ENCODE measurements around the gene AKT2. TPM values are rescaled to one million over a fixed set of nuclear protein-coding genes. Genes with fewer than 3 reads are reported as not detected.

AKT2 gene
- total and polyA plus RNA-seq, 2 experiments from 2014 or later, result 60.1 to 193 TPM

DNA sequence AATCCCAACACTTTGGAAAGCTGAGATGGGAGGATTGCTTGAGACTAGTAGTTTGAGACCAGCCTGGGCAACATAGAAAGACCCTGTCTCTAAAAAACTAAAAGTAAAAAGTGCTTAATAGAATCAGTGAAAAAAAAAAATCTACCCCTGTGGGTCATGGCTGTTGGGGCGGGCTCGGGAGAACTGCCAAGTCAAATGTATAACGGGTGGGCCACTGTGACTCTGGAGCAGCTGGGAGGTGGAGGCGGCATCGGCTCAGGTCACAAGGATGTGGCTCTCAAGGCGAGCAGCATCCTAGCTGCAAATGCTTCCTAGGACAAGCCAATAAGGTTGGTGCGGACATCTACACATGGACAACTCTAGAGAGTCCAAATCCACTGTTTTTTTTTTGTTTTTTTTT lies 32.2 kb upstream of the AKT2 start:
- Histone ChIP-seq H3K4me1 (ENCODE audit: low read depth) (no peaks in the 10 kb centered on the region), H3K27me3 (no peaks in the 10 kb centered on the region), H3K4me3 (no peak overlapping the region), H3K27ac (no peak overlapping the region), H3K36me3 (peaks cover 3% of the 10 kb centered on the region), H3K9me3 (ENCODE audit: low read depth) (no peaks in the 10 kb centered on the region)
- DNase-seq (ENCODE audit: low read depth in 1 of 2, low spot score in 1 of 2), result no peak
- TF ChIP-seq, protein P1, sequence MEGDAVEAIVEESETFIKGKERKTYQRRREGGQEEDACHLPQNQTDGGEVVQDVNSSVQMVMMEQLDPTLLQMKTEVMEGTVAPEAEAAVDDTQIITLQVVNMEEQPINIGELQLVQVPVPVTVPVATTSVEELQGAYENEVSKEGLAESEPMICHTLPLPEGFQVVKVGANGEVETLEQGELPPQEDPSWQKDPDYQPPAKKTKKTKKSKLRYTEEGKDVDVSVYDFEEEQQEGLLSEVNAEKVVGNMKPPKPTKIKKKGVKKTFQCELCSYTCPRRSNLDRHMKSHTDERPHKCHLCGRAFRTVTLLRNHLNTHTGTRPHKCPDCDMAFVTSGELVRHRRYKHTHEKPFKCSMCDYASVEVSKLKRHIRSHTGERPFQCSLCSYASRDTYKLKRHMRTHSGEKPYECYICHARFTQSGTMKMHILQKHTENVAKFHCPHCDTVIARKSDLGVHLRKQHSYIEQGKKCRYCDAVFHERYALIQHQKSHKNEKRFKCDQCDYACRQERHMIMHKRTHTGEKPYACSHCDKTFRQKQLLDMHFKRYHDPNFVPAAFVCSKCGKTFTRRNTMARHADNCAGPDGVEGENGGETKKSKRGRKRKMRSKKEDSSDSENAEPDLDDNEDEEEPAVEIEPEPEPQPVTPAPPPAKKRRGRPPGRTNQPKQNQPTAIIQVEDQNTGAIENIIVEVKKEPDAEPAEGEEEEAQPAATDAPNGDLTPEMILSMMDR (IDR thresholded peaks at IDR 0.05; ENCODE audit: low read depth, low read length), result no peak

DNA sequence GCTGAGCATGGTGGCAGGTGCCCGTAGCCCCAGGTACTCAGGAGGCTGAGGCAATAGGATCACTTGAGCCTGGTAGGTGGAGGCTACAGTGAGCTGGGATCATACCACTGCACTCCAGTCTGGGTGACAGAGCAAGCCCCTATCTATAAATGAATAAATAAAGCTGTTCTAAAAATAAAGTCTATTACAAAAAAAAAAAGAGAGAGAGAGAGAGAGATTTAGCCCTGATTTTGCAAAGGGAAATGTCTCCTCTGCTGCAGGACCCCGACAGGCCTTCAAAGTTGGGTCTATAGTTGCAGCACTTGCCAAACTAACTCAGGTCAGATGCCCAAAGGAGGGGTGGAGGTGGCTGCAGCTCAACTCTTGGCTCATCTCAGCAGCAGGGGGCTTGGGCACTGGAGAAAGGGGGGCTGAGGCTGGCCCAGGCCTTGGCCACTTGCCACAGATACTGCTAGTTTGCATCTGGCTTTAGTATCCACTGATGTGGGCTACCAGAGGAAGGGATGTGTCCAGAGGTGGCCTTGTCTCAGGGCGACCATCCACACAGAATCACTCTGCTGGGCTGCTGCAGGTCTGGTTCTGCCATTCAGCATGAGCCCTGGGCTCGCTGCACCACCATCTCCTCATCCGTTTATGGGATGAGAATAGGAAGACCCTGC lies 30.8 kb upstream of the AKT2 start:
- no peaks in the 10 kb centered on the region for H3K36me3 ChIP-seq
- no peaks in the 10 kb centered on the region for H3K27me3 ChIP-seq
- no peak overlapping the region for H3K4me3 ChIP-seq
- H3K27ac ChIP-seq, result peak overlapping the region; percentile 28
- H3K9me3 ChIP-seq (ENCODE audit: low read depth), result no peaks in the 10 kb centered on the region
- no peaks in the 10 kb centered on the region for H3K4me1 ChIP-seq (ENCODE audit: low read depth)
- DNase-seq (ENCODE audit: low read depth in 1 of 2, low spot score in 1 of 2), result no peak
- TF ChIP-seq, protein P1 (IDR thresholded peaks at IDR 0.05; ENCODE audit: low read depth, low read length), result no peak

DNA sequence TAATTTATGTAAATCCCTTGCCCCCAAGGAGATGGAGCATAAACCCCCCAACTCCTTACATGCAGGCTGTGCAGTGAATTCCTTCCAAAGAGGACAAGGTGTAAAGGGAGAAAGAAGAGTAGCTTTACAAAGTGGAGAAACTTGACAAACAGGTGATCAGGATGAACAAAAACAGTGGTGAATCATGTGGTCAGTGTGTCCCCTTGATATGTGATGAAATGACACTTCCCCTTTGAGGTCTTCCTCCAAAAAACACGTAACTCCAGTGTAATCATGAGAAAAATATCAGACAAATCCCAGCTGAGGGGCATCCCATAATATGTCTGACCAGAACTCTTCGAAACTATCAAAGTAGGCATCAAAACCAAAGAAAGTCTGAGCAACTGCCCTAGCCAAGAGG lies 29.5 kb upstream of the AKT2 start:
- H3K4me3 ChIP-seq, result no peak overlapping the region
- no peaks in the 10 kb centered on the region for H3K27me3 ChIP-seq
- DNase-seq (ENCODE audit: low read depth in 1 of 2, low spot score in 1 of 2), result no peak
- H3K4me1 ChIP-seq (ENCODE audit: low read depth), result no peaks in the 10 kb centered on the region
- TF ChIP-seq, protein P1 (IDR thresholded peaks at IDR 0.05; ENCODE audit: low read depth, low read length), result no peak
- no peaks in the 10 kb centered on the region for H3K9me3 ChIP-seq (ENCODE audit: low read depth)
- H3K36me3 ChIP-seq, result no peaks in the 10 kb centered on the region
- no peak overlapping the region for H3K27ac ChIP-seq

DNA sequence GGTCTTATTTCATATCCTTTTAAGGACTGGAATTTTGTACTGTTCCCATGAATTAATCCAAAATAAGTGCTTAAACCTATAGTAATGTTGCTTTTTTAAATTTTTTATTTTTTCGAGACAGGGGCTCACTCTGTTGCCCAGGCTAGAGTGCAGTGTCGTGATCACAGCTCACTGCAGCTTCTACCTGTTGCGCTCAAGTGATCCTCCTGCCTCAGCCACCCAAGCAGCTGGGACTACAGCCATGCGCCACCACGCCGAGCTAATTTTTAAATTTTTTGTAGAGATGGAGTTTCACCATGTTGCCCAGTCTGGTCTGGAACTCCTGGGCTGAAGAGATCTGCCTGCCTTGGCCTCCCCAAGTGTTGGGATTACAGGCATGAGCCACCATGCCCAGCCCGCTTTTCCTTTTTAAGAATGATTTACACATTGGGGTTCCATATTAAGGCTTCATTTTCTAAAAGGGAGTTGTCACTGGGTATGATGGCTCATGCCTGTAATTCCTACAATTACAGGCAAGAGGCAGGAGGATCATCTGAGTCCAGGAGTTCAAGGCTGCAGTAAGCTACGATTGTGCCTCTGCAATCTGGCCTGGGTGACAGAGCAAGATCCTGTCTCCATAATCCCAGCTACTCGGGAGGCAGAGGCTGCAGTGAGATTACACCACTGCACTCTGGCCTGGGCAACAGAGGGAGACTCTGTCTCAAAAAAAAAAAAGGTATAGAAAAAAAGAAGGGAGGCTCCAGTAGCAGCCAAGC lies 28.3 kb upstream of the AKT2 start:
- DNase-seq (ENCODE audit: low read depth in 1 of 2, low spot score in 1 of 2), result no peak
- no peak overlapping the region for H3K27ac ChIP-seq
- TF ChIP-seq, protein P1 (IDR thresholded peaks at IDR 0.05; ENCODE audit: low read depth, low read length), result no peak
- no peaks in the 10 kb centered on the region for H3K27me3 ChIP-seq
- H3K9me3 ChIP-seq (ENCODE audit: low read depth), result no peaks in the 10 kb centered on the region
- no peak overlapping the region for H3K4me3 ChIP-seq
- no peaks in the 10 kb centered on the region for H3K36me3 ChIP-seq
- no peaks in the 10 kb centered on the region for H3K4me1 ChIP-seq (ENCODE audit: low read depth)

DNA sequence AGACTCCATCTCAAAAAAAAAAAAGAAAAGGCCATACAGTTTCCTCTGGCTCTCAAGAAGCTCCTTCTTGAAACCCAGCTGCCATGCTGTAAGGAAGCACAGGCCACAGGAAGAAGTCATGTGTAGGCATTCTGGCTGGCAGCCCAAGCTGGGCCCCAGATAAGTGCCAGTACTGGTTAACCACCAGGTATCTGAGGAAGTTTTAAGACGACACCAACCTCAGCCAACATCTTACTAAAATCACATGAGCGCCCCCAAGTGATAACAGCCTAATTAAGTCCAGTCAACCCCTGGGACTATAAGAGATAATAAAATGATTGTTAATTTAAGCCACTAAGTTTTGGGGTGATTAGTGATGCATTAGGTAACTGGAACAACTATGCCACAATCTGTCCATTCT lies 27.4 kb upstream of the AKT2 start:
- DNase-seq (ENCODE audit: low read depth in 1 of 2, low spot score in 1 of 2), result no peak

More for the DNA sequence above, 27.4 kb upstream of the AKT2 start:
- Histone ChIP-seq H3K9me3 (ENCODE audit: low read depth) (no peaks in the 10 kb centered on the region), H3K27me3 (no peaks in the 10 kb centered on the region), H3K36me3 (no peaks in the 10 kb centered on the region), H3K27ac (no peak overlapping the region), H3K4me3 (no peak overlapping the region), H3K4me1 (ENCODE audit: low read depth) (no peaks in the 10 kb centered on the region)
- TF ChIP-seq, protein P1 (IDR thresholded peaks at IDR 0.05; ENCODE audit: low read depth, low read length), result no peak
